Pulmonary artery endothelial cell (primary cell): ENCODE measurements around the gene PWWP2B. TPM values are rescaled to one million over a fixed set of nuclear protein-coding genes. Genes with fewer than 3 reads are reported as not detected.
"Not testable (repeated sequence)": the region's sequence is repeated elsewhere in the genome, so short reads cannot be mapped to it uniquely, and the experiment has no call there.

Source experiments
- DNase-seq: peaks from one replicate; pipeline ENCODE4 v3.0.0-alpha.2; 2011; ENCODE audit warnings: low read depth, low spot score
- total RNA-seq: library from RNA; depleted of rRNA; stranded (reverse); fragments of >200 nt; gene quantifications from 2 replicates; pipeline ENCODE4 v1.2.3, GENCODE V29; 2014

The PWWP2B gene
- 10.9 and 15.6 TPM in 2 replicates for total RNA-seq

- no peak for DNase-seq
Measured at GRCh38 chr10:132397036-132397541, at the start of gene PWWP2B. PWWP2B (plus strand) TSS chr10:132397200; CDS start chr10:132397227, 27 bp downstream.

- no peak for DNase-seq
Measured at GRCh38 chr10:132347211-132347930, 49.6 kb upstream of the PWWP2B start.

- no peak for DNase-seq
Measured at GRCh38 chr10:132347931-132348267, 49.1 kb upstream of the PWWP2B start.

- no peak for DNase-seq
Measured at GRCh38 chr10:132349766-132350165, 47.2 kb upstream of the PWWP2B start.

- no peak for DNase-seq
Measured at GRCh38 chr10:132350391-132350790, 46.6 kb upstream of the PWWP2B start.

- no peak for DNase-seq
Measured at GRCh38 chr10:132350946-132351345, 46.1 kb upstream of the PWWP2B start.

GRCh38 chr10:132351611-132352010 lies 45.4 kb upstream of the PWWP2B start:
- no peak for DNase-seq

GRCh38 chr10:132352462-132353308 lies 44.3 kb upstream of the PWWP2B start:
- not testable (repeated sequence) for DNase-seq

GRCh38 chr10:132353456-132354355 lies 43.3 kb upstream of the PWWP2B start:
- DNase-seq = no peak

- no peak for DNase-seq
Measured at GRCh38 chr10:132354356-132355094, 42.5 kb upstream of the PWWP2B start.

- DNase-seq = no peak
Measured at GRCh38 chr10:132355297-132355696, 41.7 kb upstream of the PWWP2B start.

- no peak for DNase-seq
Measured at GRCh38 chr10:132355754-132356153, 41.2 kb upstream of the PWWP2B start.

- no peak for DNase-seq
Measured at GRCh38 chr10:132356621-132357195, 40.3 kb upstream of the PWWP2B start.

- DNase-seq = no peak
Measured at GRCh38 chr10:132357286-132358058, 39.5 kb upstream of the PWWP2B start.

GRCh38 chr10:132359305-132360040 lies 37.5 kb upstream of the PWWP2B start:
- no peak for DNase-seq

- DNase-seq = no peak
Measured at GRCh38 chr10:132360766-132361447, 36.1 kb upstream of the PWWP2B start.

- DNase-seq = no peak
Measured at GRCh38 chr10:132361581-132362101, 35.4 kb upstream of the PWWP2B start.

GRCh38 chr10:132362151-132362611 lies 34.8 kb upstream of the PWWP2B start:
- DNase-seq = no peak
